Esophagus squamous epithelium (tissue), 4 donors: ENCODE data around the gene CPPED1.

Experiments used
- CTCF ChIP-seq, 6 experiments: fragments of 450-650 bp in 4 of 6; fragments of 200-600 bp in 2 of 6; sonication (generic) in 2 of 6; IDR thresholded peaks; one replicate each; pipeline ENCODE4 v1.5.1; 2016 to 2019; ENCODE audit warnings: antibody characterized with exemption in 6 of 6, mild to moderate bottlenecking in 4 of 6, moderate library complexity in 4 of 6
- POLR2A ChIP-seq, 4 donors: fragments of 450-650 bp; IDR thresholded peaks; one replicate each; pipeline ENCODE4 v1.6.1; 2017; ENCODE audit warnings: antibody characterized with exemption in 4 of 4, mild to moderate bottlenecking in 4 of 4, moderate library complexity in 3 of 4

GRCh38 chr16:12739738-12740137 lies 63.9 kb downstream of the CPPED1 start:
- TF ChIP-seq CTCF (IDR thresholded peaks at IDR 0.05) (no peak), POLR2A (IDR thresholded peaks at IDR 0.05) (no peak)
